Duodenal mucosa (tissue), 2 donors: ENCODE measurements around the gene RPS2.

ENCODE experiments used
- H3K27ac ChIP-seq: one replicate; pipeline ENCODE4 v1.7.0; 2013; ENCODE audit warnings: low read depth, low read length
- H3K27me3 ChIP-seq, 2 donors: one replicate each; pipeline ENCODE4 v1.7.0; 2013; ENCODE audit warnings: low read length in 2 of 2, control low read depth in 1 of 2; ENCODE audit not compliant: insufficient read depth in 2 of 2, control insufficient read depth in 1 of 2
- H3K36me3 ChIP-seq, 2 donors: one replicate each; pipeline ENCODE4 v1.7.0; 2013; ENCODE audit warnings: low read length in 2 of 2, control low read depth in 1 of 2; ENCODE audit not compliant: insufficient read depth in 2 of 2, control insufficient read depth in 1 of 2
- H3K4me1 ChIP-seq, 2 donors: one replicate each; pipeline ENCODE4 v1.7.0; 2013; ENCODE audit warnings: low read length in 2 of 2, control low read depth in 1 of 2; ENCODE audit not compliant: insufficient read depth in 2 of 2, control insufficient read depth in 1 of 2
- H3K4me3 ChIP-seq, 2 donors: one replicate each; pipeline ENCODE4 v1.7.0; 2013; ENCODE audit warnings: low read length in 2 of 2, low read depth in 1 of 2
- H3K9ac ChIP-seq, 2 donors: one replicate each; pipeline ENCODE4 v1.7.0; 2013; ENCODE audit warnings: low read length in 2 of 2, low read depth in 1 of 2
- H3K9me3 ChIP-seq, 2 donors: one replicate each; pipeline ENCODE4 v1.7.0; 2013; ENCODE audit warnings: low read length in 2 of 2, control low read depth in 1 of 2; ENCODE audit not compliant: control insufficient read depth in 1 of 2

Gene RPS2

DNA sequence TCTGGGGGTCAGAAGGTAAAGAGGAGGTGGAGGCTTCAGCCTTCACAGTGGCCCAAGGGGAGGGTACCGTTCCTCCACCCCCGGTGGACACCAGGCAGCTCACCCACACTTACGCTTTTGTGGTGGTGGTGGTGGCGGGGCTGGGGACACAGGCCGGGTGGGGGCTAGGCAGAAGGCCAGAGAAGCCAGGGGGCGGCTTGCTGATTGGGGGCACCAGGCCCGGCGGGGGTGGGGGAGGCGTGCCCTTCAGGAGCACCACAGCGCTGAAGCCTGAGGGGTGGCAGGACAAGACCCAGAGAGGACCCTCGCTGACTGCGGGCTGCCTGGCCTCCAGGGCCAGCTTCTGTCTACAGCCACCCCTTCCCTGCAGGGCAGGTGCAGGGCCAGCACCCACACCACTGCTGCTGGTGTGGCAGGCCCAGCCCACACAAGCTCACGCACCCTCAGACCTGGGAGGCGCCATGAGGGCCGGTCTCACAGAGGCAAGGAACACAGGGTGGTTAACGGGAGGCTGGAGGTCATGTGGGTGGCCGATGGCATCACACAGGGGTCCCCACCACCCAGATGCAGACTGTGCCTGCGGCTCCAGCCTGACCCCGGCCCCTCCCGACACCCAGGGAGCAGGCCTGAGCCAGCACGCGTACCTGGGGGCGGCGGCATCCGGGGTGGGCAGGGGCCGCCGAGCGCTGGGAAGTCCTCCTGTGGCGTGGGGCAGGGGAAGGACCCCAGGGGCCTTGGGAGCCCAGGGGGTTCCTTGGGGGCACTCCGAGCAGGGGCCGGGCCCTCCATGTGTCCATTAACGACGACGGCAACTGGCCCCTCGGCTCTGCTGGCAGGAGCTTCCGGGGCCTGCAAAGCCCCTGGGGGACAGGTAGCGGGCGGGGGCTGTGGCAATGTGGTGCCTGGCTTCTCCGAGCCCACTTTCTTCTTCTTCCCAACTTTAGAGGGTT, 34.5 kb upstream of the RPS2 start:
- Histone ChIP-seq H3K9me3 (no peaks in the 10 kb centered on the region), H3K27me3 (no peaks in the 10 kb centered on the region), H3K4me1 (peaks cover 2 to 13% of the 10 kb centered on the region in 2 donors), H3K4me3 (no peak overlapping the region), H3K9ac (no peak overlapping the region), H3K27ac (peak overlapping the region; percentile 10), H3K36me3 (peaks cover 22 to 64% of the 10 kb centered on the region in 2 donors)

DNA sequence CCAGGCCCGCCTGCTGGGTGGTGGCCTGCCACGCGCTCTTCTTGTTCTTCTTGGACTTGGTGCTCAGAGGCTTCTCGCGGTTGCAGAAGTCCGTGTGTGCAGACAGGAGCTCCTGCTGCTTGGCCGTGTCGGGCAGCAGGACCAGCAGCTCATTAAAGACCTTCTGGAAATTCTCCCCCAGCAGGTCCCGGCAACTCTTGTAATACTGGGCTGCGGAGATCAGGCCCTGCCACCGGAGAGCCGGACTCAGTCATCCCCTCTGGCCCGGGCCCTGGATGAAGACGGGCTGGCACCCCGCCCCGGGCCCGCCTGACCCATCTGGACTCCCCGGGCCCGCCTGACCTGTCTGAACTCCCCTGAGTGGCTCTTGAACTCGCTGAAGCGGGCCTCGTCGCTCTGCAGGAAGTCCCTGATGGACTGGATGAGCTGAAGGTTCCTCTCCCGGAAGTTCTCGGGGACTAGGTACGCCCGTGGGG, 33.8 kb upstream of the RPS2 start:
- H3K4me1 ChIP-seq, result peaks cover 0 to 9% of the 10 kb centered on the region in 2 donors
- H3K27ac ChIP-seq, result peak overlapping the region; percentile 10
- no peaks in the 10 kb centered on the region for H3K27me3 ChIP-seq
- H3K4me3 ChIP-seq, result no peak overlapping the region
- no peaks in the 10 kb centered on the region for H3K9me3 ChIP-seq
- no peak overlapping the region for H3K9ac ChIP-seq
- peaks cover 22 to 61% of the 10 kb centered on the region in 2 donors for H3K36me3 ChIP-seq

DNA sequence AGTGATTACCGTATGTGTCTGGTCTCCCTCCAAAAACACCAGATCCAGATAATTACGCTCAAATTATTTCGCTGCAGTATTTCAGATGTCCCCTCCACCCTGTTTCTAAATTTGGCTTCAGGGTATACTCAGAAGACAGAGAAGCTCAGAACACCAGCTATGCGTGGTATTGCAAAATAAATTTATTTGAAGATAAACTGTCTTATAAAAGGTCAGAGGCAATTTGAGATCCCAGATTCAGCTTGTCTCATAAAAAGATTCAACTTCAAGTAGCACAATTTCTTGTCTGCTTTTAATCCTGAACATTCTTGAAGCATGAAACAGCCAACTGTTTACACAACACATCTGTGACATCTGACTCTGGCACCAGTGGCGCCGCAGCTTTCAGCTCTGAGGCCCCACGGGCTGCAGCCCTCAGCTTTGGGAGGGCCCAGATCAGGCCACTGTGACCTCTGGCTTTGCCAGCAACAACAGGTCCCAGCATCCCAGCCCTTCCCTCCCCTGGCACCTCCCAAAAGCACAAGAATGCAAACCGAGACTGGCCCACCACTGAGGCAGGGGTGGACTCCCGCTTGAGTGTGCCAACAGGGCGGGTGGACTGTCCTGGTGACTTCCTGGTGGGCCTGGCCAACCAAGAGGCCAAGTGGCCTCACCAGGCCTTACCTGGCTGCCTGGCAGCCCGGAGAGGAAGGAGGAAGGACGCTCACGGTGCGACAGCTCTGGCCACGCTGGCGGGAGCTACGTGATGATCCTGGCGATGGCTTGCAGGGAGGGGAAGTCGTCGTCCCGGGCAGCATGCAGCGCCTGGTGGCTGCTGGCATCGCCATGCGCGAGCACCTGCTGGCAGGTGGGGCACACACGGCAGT, 33.1 kb upstream of the RPS2 start:
- Histone ChIP-seq H3K36me3 (peaks cover 22 to 55% of the 10 kb centered on the region in 2 donors), H3K27ac (peak overlapping the region; percentile 32)

GRCh38 chr16:1993731-1994131, 29.1 kb upstream of the RPS2 start:
- Histone ChIP-seq H3K36me3 (peaks cover 6 to 17% of the 10 kb centered on the region in 2 donors), H3K9me3 (no peaks in the 10 kb centered on the region), H3K4me3 (no peak overlapping the region), H3K9ac (no peak overlapping the region), H3K4me1 (peaks cover 23 to 32% of the 10 kb centered on the region in 2 donors), H3K27me3 (peaks cover 19 to 22% of the 10 kb centered on the region in 2 donors), H3K27ac (no peak overlapping the region)

More for the DNA sequence above, 33.1 kb upstream of the RPS2 start:
- H3K9ac ChIP-seq, result no peak overlapping the region
- H3K4me3 ChIP-seq, result no peak overlapping the region
- H3K4me1 ChIP-seq, result peaks cover 0 to 9% of the 10 kb centered on the region in 2 donors
- no peaks in the 10 kb centered on the region for H3K27me3 ChIP-seq
- no peaks in the 10 kb centered on the region for H3K9me3 ChIP-seq

DNA sequence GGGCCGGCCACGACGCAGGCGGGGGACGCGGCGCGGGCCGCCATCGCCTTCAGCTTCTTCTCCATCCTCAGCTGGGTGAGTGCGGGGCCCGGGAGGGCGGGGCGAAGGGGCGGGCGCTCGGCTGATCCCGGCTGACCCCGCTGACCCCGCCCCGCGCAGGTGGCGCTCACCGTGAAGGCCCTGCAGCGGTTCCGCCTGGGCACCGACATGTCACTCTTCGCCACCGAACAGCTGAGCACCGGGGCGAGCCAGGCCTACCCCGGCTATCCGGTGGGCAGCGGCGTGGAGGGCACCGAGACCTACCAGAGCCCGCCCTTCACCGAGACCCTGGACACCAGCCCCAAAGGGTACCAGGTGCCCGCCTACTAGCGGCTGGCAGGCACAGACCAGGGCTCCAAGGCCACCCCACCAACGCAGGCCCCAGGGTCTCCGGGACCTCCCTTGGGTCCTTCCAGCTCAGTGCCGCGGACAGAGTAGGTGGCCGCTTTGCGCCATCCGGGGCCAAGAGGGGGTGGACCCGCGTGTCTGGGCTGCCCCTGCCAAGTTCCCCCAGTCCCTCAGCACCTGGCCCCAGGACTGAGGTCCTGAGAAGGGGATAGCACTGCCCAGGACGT, 28.2 kb upstream of the RPS2 start:
- no peak overlapping the region for H3K9ac ChIP-seq
- peaks cover 22 to 26% of the 10 kb centered on the region in 2 donors for H3K27me3 ChIP-seq
- peaks cover 26 to 29% of the 10 kb centered on the region in 2 donors for H3K4me1 ChIP-seq
- no peak overlapping the region for H3K4me3 ChIP-seq
- H3K36me3 ChIP-seq, result peaks cover 2 to 10% of the 10 kb centered on the region in 2 donors
- H3K27ac ChIP-seq, result no peak overlapping the region
- no peaks in the 10 kb centered on the region for H3K9me3 ChIP-seq

GRCh38 chr16:1991948-1992703, 27.5 kb upstream of the RPS2 start:
- Histone ChIP-seq H3K27me3 (peaks cover 22 to 26% of the 10 kb centered on the region in 2 donors), H3K9me3 (no peaks in the 10 kb centered on the region), H3K36me3 (peaks cover 2 to 7% of the 10 kb centered on the region in 2 donors), H3K9ac (peak overlapping the region; percentile 22 to 47), H3K4me3 (peak overlapping the region; percentile 34 to 70), H3K27ac (no peak overlapping the region), H3K4me1 (peaks cover 26% of the 10 kb centered on the region in 2 donors)

DNA sequence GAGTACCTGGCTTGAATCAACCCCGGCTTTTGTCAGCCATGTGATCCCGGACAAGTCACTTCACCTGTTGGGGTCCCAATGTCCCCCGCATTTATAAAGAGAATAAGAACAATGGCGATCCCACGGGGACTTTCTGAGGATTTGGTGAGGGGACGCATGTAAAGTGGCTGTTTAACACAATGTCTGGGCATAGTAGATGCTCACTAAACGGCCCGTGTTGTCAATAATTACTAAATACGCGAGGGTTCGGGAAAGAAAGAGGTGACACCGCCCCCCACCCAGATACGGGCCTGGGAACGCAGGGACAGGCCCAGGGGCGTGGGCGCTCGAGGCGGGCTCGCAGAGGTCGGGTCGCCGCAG, 26.9 kb upstream of the RPS2 start:
- peaks cover 22 to 26% of the 10 kb centered on the region in 2 donors for H3K27me3 ChIP-seq
- peak overlapping the region; percentile 34 to 70 for H3K4me3 ChIP-seq
- H3K4me1 ChIP-seq, result peaks cover 22 to 26% of the 10 kb centered on the region in 2 donors
- peak overlapping the region; percentile 22 to 47 for H3K9ac ChIP-seq
- H3K27ac ChIP-seq, result no peak overlapping the region
- peaks cover 4 to 9% of the 10 kb centered on the region in 2 donors for H3K36me3 ChIP-seq
- H3K9me3 ChIP-seq, result no peaks in the 10 kb centered on the region

GRCh38 chr16:1991135-1991551, 26.5 kb upstream of the RPS2 start:
- peak overlapping the region in 1 of 2 donors; percentile 54 for H3K9ac ChIP-seq
- peak overlapping the region; percentile 48 to 70 for H3K4me3 ChIP-seq
- H3K27me3 ChIP-seq, result peaks cover 22 to 26% of the 10 kb centered on the region in 2 donors
- peaks cover 8 to 13% of the 10 kb centered on the region in 2 donors for H3K36me3 ChIP-seq
- H3K4me1 ChIP-seq, result peaks cover 26 to 29% of the 10 kb centered on the region in 2 donors
- H3K27ac ChIP-seq, result no peak overlapping the region
- H3K9me3 ChIP-seq, result no peaks in the 10 kb centered on the region
